Astrocyte of the spinal cord (primary cell): ENCODE data around the gene PRSS37.
"Not testable (repeated sequence)": the region's sequence is repeated elsewhere in the genome, so short reads cannot be mapped to it uniquely, and the experiment has no call there.

Source experiments
- DNase-seq: peaks from one replicate; pipeline ENCODE4 v3.0.0; 2011; ENCODE audit warnings: low read depth, low spot score
- H3K4me3 ChIP-seq: 2 replicates; pipeline ENCODE4 v1.5.1; 2011; ENCODE audit warnings: low read depth, mild to moderate bottlenecking, low read length, moderate library complexity
- CTCF ChIP-seq: IDR thresholded peaks from 2 replicates; pipeline ENCODE4 v1.5.1; 2012; ENCODE audit warnings: low read depth, mild to moderate bottlenecking, low read length, inconsistent platforms
- in situ Hi-C: cut with HindIII; loops from 2 replicates; pipeline ENCODE4 v1.10.0; 2017; ENCODE audit warnings: low sequenced_read_pairs

Gene PRSS37

GRCh38 chr7:141844256-141844655 lies 3.0 kb upstream of the PRSS37 start:
- H3K4me3 ChIP-seq = no peak overlapping the region
- TF ChIP-seq CTCF = no peak
- in situ Hi-C loops = no loop called here
- no peak for DNase-seq

GRCh38 chr7:141842904-141843303 lies 1.6 kb upstream of the PRSS37 start:
- TF ChIP-seq CTCF = no peak
- in situ Hi-C loops = no loop called here
- H3K4me3 ChIP-seq = no peak overlapping the region
- DNase-seq = no peak

- no peak for DNase-seq
- no peak overlapping the region for H3K4me3 ChIP-seq
- TF ChIP-seq CTCF = no peak
- in situ Hi-C loops = no loop called here
Observed at GRCh38 chr7:141840708-141841107, 577 bp downstream of the PRSS37 start.

GRCh38 chr7:141839256-141839655 lies 2.0 kb downstream of the PRSS37 start:
- in situ Hi-C loops = no loop called here
- DNase-seq = no peak
- TF ChIP-seq CTCF = no peak
- no peak overlapping the region for H3K4me3 ChIP-seq

- TF ChIP-seq CTCF = no peak
- no peak overlapping the region for H3K4me3 ChIP-seq
- no peak for DNase-seq
- in situ Hi-C loops = no loop called here
Observed at GRCh38 chr7:141838581-141838980, 2.7 kb downstream of the PRSS37 start.

DNA sequence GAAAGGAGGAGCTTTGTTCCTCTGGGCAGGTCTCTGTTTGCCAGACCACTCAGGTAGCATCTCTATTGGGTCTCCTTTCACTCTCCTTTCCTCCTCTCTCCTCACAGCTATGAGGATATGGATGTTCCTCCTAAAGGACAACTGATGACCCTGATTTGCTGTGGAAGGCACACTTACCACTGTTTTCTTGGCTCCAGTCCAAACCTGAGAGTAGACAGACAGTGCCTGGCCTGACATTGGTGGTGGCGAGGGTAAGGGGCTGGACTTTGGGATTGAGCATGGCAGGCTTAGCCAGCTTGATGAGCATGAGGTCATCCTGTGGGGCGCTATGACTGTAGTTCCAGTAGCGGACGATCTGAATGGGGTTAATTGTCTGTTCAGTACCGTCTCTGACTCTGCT lies 3.6 kb downstream of the PRSS37 start:
- H3K4me3 ChIP-seq = no peak overlapping the region
- DNase-seq = no peak
- TF ChIP-seq CTCF = no peak
- in situ Hi-C loops = no loop called here

DNA sequence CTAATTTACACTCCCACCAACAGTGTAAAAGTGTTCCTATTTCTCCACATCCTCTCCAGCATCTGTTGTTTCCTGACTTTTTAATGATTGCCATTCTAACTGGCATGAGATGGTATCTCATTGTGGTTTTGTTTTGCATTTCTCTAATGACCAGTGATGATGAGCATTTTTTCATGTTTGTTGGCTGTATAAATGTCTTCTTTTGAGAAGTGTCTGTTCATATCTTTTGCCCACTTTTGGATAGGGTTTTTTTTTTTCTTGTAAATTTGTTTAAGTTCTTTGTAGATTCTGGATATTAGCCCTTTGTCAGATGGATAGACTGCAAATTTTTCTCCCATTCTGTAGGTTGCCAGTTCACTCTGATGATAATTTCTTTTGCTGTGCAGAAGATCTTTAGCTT lies 18.9 kb downstream of the PRSS37 start:
- in situ Hi-C loops, DNase-seq, H3K4me3 ChIP-seq: not testable (repeated sequence)
